GM12878 (cell line): ENCODE data around the gene HMX2. TPM values are rescaled to one million over a fixed set of nuclear protein-coding genes. Genes with fewer than 3 reads are reported as not detected.

Source experiments
- MYB ChIP-seq: fragments of 150-350 bp; IDR thresholded peaks from 2 replicates; pipeline ENCODE4 v1.6.1; 2014; ENCODE audit warnings: mild to moderate bottlenecking, low read depth, low read length, borderline replicate concordance
- polyA plus RNA-seq, 11 experiments: library from polyadenylated mRNA; depleted of rRNA in 4 of 11; unstranded in 6 of 11; stranded (reverse) in 5 of 11; fragments of >200 nt; fragmentation: Nextera tagmentation in 4 of 11; fragmentation: Illumina TruSeq in 1 of 11; extraction: Ambion mirVana in 4 of 11; extraction: Trizol in 1 of 11; gene quantifications; 1 replicate in 1 of 11; 2 replicates in 10 of 11; pipeline versions ENCODE4 v1.2.1 to v1.2.3, GENCODE V29; 2011 to 2016; ENCODE audit warnings: inconsistent platforms in 2 of 11, missing spikeins in 2 of 11, low read depth in 1 of 11
- total RNA-seq, 4 experiments: library from RNA; depleted of rRNA in 3 of 4; stranded (reverse); fragments of >200 nt in 3 of 4; fragmentation: Illumina TruSeq in 1 of 4; extraction: Trizol in 1 of 4; gene quantifications; 2 replicates each; pipeline versions ENCODE4 v1.2.1 to v1.2.3, GENCODE V29; 2013 to 2021
- TF ChIP-seq, protein P1 (sequence below): IDR thresholded peaks from 2 replicates; pipeline ENCODE4 v1.6.1; 2012; ENCODE audit warnings: mild to moderate bottlenecking, low read depth, low read length
- TF ChIP-seq, protein P2 (sequence below): fragments of 450-650 bp; IDR thresholded peaks from 2 replicates; pipeline ENCODE4 v1.6.1; 2017; ENCODE audit warnings: mild to moderate bottlenecking, moderate library complexity

The HMX2 gene
- total and polyA plus RNA-seq, 10 of the 15 experiments (the other 5 are each of a cell fraction or from before 2014, with no cell fraction given), result 1.4 to 31.3 (median 16.8) TPM; not detected in 1

GRCh38 chr10:123157210-123157609 lies 9.3 kb downstream of the HMX2 start (continued):
- TF ChIP-seq, protein P1, sequence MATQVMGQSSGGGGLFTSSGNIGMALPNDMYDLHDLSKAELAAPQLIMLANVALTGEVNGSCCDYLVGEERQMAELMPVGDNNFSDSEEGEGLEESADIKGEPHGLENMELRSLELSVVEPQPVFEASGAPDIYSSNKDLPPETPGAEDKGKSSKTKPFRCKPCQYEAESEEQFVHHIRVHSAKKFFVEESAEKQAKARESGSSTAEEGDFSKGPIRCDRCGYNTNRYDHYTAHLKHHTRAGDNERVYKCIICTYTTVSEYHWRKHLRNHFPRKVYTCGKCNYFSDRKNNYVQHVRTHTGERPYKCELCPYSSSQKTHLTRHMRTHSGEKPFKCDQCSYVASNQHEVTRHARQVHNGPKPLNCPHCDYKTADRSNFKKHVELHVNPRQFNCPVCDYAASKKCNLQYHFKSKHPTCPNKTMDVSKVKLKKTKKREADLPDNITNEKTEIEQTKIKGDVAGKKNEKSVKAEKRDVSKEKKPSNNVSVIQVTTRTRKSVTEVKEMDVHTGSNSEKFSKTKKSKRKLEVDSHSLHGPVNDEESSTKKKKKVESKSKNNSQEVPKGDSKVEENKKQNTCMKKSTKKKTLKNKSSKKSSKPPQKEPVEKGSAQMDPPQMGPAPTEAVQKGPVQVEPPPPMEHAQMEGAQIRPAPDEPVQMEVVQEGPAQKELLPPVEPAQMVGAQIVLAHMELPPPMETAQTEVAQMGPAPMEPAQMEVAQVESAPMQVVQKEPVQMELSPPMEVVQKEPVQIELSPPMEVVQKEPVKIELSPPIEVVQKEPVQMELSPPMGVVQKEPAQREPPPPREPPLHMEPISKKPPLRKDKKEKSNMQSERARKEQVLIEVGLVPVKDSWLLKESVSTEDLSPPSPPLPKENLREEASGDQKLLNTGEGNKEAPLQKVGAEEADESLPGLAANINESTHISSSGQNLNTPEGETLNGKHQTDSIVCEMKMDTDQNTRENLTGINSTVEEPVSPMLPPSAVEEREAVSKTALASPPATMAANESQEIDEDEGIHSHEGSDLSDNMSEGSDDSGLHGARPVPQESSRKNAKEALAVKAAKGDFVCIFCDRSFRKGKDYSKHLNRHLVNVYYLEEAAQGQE, result no peak
- TF ChIP-seq, protein P2, sequence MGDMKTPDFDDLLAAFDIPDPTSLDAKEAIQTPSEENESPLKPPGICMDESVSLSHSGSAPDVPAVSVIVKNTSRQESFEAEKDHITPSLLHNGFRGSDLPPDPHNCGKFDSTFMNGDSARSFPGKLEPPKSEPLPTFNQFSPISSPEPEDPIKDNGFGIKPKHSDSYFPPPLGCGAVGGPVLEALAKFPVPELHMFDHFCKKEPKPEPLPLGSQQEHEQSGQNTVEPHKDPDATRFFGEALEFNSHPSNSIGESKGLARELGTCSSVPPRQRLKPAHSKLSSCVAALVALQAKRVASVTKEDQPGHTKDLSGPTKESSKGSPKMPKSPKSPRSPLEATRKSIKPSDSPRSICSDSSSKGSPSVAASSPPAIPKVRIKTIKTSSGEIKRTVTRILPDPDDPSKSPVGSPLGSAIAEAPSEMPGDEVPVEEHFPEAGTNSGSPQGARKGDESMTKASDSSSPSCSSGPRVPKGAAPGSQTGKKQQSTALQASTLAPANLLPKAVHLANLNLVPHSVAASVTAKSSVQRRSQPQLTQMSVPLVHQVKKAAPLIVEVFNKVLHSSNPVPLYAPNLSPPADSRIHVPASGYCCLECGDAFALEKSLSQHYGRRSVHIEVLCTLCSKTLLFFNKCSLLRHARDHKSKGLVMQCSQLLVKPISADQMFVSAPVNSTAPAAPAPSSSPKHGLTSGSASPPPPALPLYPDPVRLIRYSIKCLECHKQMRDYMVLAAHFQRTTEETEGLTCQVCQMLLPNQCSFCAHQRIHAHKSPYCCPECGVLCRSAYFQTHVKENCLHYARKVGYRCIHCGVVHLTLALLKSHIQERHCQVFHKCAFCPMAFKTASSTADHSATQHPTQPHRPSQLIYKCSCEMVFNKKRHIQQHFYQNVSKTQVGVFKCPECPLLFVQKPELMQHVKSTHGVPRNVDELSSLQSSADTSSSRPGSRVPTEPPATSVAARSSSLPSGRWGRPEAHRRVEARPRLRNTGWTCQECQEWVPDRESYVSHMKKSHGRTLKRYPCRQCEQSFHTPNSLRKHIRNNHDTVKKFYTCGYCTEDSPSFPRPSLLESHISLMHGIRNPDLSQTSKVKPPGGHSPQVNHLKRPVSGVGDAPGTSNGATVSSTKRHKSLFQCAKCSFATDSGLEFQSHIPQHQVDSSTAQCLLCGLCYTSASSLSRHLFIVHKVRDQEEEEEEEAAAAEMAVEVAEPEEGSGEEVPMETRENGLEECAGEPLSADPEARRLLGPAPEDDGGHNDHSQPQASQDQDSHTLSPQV, result no peak
- no peak for TF ChIP-seq MYB
- TF ChIP-seq, all 136 proteins: peak for 0
